Measurements from ENCODE around the gene WWP2.

DNA sequence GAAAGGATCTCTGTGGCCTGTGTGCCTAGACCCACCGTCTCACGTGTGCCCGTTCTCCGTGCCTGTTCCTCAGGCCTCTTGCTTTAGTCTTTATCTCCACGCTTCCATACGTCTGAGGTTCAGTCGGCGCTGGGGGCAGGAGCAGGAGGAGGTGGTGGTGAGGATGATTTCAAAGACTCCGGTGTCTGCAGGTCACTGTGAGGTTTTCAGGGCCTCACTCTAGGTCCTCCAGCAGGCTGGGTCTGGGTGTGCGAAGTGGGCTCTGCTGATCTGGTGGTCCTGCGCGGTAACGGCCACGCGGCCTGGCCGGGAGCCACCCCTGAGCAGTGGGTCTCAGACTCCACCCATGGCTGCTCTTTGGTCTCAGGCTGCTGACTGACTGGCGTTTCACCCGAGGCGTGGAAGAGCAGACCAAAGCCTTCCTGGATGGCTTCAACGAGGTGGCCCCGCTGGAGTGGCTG, 174.6 kb downstream of the WWP2 start:
- TF ChIP-seq, protein P1, sequence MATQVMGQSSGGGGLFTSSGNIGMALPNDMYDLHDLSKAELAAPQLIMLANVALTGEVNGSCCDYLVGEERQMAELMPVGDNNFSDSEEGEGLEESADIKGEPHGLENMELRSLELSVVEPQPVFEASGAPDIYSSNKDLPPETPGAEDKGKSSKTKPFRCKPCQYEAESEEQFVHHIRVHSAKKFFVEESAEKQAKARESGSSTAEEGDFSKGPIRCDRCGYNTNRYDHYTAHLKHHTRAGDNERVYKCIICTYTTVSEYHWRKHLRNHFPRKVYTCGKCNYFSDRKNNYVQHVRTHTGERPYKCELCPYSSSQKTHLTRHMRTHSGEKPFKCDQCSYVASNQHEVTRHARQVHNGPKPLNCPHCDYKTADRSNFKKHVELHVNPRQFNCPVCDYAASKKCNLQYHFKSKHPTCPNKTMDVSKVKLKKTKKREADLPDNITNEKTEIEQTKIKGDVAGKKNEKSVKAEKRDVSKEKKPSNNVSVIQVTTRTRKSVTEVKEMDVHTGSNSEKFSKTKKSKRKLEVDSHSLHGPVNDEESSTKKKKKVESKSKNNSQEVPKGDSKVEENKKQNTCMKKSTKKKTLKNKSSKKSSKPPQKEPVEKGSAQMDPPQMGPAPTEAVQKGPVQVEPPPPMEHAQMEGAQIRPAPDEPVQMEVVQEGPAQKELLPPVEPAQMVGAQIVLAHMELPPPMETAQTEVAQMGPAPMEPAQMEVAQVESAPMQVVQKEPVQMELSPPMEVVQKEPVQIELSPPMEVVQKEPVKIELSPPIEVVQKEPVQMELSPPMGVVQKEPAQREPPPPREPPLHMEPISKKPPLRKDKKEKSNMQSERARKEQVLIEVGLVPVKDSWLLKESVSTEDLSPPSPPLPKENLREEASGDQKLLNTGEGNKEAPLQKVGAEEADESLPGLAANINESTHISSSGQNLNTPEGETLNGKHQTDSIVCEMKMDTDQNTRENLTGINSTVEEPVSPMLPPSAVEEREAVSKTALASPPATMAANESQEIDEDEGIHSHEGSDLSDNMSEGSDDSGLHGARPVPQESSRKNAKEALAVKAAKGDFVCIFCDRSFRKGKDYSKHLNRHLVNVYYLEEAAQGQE (IDR thresholded peaks at IDR 0.05; ENCODE audit: borderline replicate concordance) = no peak
- TF ChIP-seq EP300 (conservative IDR thresholded peaks at IDR 0.05; ENCODE audit: poor library complexity, severe bottlenecking) = no peak
